GM21737 (cell line): Measurements from ENCODE around the gene PBX4.
A peak's percentile ranks its signal among the peaks of the same experiment; 100 is the strongest.
"Not testable (repeated sequence)": the region's sequence is repeated elsewhere in the genome, so short reads cannot be mapped to it uniquely, and the experiment has no call there.

Experiments
- ATAC-seq: cut with Tn5 transposase; IDR thresholded peaks from one replicate; pipeline ENCODE4 v1.9.1; 2021; ENCODE audit warnings: mild to moderate bottlenecking, moderate library complexity; ENCODE audit not compliant: unreplicated experiment

Gene PBX4, protein sequence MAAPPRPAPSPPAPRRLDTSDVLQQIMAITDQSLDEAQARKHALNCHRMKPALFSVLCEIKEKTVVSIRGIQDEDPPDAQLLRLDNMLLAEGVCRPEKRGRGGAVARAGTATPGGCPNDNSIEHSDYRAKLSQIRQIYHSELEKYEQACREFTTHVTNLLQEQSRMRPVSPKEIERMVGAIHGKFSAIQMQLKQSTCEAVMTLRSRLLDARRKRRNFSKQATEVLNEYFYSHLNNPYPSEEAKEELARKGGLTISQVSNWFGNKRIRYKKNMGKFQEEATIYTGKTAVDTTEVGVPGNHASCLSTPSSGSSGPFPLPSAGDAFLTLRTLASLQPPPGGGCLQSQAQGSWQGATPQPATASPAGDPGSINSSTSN

DNA sequence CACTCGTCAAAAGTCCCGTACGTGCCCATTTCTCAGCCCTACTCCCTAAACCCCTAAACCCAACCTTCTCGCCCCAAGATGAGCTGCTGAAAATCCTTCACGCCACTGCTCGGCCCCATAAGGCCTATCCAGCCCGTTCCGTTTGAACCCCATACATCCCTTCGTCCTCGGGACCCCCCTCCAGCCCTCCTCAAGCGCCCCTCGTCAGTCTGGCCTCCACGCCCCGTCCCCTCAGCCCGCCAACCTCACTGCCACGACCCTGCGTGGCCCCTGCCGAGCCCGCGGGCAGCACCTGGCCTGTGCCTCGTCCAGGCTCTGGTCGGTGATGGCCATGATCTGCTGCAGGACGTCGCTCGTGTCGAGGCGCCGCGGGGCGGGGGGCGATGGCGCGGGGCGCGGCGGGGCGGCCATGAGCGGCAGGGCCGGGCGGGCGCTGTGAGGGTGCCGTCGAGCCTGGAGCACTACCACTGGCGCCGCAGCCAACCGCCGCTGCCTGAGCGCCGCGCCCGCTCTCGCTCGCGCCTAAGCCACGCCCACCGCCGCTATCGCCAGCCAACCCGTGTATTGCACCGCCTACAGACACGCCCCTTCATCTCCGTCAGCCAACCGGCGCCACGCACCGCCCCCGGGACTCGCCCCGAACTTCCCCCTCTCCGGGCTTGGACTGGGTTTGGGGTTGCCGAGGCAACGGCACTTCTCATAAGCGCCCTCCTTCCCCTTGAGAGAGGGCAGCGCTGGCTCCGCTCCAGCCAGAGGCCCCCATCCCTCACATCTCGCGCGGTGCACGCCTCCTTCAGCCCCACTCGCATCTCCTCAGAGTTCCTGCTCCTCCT lies at the start of gene PBX4:
Gene PBX4 (minus strand): TSS at position 469 of the 833 bp plus-strand sequence. CDS start 58 bp downstream, at position 411.
- ATAC-seq, result peak; percentile 89

DNA sequence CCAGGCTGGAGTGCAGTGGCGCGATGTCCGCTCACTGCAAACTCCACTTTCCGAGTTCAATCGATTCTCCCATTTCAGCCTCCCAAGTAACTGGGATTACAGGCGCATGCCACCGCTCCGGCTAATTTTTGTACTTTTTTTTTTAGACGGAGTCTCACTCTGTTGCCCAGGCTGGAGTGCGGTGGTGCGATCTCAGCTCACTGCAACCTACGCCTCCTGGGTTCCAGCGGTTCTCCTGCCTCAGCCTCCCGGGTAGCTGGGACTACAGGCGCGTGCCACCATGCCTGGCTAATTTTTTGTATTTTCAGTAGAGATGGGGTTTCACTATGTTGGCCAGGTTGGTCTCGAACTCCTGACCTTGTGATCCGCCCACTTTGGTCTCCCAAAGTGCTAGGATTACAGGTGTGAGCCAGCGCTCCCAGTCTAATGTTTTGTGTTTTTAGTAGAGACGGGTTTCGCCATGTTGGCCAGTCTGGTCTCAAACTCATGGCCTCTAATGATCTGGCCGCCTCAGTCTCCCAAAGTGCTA lies 47.0 kb upstream of the PBX4 start:
- not testable (repeated sequence) for ATAC-seq

DNA sequence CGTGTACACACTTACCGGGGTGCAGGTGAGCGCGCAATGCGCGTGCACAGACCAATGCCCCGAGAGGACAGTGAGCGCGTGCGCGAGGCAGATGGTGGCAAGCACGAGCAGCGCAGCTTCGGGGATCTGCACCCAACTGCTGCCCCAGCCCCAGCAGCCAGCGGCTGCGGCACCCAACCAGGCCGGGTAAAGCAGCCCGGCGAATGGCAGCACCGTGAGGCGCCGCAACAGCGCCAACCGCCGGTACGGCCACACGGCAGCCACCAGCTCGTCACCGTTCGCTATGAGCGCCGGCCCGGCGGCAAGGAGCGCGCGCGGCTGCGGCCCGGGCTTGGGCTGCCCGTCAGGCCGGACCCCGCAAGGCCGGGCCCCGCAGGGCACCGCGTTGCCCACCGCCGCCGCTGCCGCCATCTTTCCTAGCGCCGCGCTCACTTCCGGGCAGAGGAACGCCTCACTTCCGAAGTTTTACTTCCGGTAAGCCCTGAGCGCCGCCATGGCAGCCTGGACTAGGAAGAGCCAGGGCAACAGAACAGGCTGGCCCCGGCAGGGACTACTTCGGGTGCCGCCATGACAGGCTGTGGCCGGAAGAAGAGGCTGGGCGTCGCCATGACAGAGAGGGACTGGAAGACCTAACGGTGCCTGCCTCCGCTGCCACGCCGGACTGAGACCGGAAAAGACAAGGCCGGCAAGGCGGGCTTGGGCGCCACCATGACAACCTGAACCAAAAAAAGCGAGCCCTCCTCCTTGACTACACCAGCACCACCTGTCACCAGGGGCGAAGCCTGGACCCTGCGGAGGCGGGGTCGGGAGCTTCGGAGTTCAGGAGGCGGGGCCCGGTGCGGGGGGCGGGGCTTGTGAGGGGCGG lies 45.0 kb upstream of the PBX4 start, which contains the start of gene ATP13A1:
Gene ATP13A1 (minus strand): TSS at position 421 of the 865 bp plus-strand sequence. CDS start 10 bp downstream, at position 411.
- ATAC-seq, result peak; percentile 63

DNA sequence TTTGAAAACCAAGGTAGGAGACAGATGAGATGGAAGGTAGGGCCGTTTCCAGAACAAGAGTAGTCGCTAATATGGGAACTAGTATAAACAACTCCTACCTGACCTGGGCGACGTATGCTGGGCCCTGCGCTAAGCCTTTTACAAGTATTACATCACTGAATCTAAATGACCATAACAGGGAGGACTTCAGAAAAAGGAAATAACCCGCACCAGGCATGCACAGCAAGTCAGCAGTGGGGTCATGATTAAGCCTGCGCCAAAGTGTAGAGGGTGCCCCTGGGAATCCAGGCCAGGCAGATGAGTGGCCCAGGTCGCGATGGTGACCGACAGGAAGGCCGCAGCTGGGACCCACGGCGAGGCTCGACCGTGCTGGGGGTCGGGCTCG lies 44.4 kb upstream of the PBX4 start:
- no peak for ATAC-seq

DNA sequence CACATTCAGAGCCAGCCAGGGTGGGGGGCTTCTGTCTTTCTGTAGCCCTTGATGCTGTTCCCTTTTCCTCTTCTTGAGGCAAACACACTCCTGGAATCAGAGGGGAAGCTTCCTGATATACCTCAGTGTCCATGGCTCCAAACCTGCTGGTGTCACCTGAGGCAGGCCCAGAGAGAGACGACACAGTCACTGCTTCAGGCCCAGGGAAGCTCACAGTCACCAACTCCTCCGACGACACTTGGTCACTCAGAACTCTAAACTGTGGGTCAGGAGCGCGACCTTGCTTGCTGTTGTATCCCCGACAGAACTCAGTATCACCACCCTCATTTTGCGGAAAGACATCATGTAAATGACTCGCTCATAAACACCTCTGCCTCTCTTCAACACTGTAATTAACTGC lies 43.9 kb upstream of the PBX4 start:
- no peak for ATAC-seq

DNA sequence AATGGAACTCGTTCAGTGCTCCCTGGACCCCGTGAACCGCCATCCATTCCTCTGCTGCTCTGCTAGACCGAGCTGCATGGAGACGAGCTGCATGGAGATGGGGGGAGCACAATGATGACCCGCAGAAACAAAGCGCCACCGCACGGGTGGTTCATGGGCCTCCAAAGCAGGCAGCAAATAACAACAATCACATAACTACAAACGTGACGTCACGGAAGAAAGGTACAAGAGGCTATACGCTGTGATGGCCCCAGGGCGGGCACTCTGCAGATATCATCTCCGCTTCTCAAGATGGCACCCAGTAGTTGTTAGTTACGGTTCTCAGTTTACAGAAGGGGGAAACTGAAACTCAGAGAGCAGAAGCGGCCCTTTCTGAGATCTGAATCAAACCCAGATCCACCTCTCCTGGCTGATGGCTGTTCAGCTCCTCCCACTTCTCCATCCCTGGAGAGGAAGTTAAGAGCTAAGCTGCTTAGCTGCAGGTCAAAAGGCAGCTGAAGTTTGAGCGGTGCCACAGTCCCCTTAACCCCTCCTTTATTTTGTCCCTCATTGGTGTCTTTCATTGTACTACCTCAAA lies 43.3 kb upstream of the PBX4 start:
- ATAC-seq, result peak; percentile 34

DNA sequence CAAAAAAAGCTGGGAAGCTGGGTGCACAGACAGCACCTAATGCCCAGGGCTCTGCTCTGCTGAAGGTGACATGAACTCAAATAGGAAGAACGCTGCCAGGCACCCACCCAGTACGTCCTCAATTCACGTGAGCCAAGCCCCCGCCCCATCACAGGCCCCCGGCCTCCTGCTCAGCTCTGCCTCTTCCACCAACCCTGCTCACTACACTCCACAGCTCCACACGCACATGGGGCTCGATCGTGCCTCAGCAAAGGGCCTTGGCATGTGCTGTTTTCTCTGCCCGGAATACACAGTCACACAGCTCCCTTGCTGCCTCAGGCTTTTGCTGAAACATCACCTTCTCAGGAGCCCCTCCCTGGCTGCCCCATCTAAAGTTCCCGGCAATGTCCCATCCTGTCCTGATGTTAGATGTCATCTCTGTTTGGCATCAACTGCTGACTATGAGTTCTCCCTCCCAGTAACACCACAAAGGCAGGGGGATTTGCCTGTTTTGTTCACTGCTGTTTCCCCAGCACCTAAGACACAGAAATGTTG lies 42.7 kb upstream of the PBX4 start:
- no peak for ATAC-seq

DNA sequence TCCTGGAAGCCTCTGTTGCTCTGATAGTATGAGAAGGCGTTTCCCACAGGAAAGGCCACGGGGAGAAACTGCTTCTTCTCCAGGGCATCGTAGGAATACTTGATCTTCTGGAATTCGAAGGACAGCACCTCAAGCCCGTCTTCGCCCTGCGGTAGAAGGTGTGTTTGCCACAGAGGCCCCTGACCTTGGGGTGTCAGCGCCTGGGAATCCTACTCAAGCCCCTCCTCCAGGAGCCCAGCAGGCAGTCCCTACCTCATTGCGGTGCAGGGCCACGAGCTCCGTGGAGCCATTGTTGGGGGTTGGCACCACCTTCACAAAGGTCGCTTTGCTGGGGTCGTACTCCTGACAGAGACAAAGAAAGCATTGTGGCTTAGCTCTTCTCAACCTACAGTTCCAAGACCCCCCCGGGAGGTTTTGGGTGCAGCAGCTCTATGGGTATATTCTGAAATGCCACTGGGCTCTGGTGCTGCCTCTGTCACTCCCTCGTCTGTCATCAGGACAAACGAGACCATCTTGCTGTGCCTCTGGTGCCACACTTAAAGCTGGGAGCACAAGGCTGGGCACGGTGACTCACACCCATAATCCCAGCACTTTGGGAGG lies 41.3 kb upstream of the PBX4 start:
- ATAC-seq, result no peak

DNA sequence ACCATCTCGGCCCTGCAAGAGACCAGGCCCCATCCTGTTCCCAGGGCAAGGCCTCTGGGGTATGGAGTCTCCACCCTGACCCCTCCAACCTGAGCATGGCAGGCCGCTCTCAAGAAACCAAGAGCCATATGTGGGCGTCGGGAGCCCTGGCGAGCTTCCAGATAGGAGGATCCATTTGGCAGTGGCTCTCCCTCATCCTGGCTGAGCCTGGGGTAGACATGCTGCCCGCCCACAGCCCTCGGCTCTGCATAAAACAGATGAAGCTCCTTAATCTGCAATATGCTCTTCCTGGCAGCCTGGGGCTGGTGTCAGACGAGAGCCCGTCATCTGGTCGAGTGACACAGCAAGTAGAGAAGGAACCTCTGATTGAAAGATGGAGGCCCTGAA lies 38.9 kb upstream of the PBX4 start:
- no peak for ATAC-seq

DNA sequence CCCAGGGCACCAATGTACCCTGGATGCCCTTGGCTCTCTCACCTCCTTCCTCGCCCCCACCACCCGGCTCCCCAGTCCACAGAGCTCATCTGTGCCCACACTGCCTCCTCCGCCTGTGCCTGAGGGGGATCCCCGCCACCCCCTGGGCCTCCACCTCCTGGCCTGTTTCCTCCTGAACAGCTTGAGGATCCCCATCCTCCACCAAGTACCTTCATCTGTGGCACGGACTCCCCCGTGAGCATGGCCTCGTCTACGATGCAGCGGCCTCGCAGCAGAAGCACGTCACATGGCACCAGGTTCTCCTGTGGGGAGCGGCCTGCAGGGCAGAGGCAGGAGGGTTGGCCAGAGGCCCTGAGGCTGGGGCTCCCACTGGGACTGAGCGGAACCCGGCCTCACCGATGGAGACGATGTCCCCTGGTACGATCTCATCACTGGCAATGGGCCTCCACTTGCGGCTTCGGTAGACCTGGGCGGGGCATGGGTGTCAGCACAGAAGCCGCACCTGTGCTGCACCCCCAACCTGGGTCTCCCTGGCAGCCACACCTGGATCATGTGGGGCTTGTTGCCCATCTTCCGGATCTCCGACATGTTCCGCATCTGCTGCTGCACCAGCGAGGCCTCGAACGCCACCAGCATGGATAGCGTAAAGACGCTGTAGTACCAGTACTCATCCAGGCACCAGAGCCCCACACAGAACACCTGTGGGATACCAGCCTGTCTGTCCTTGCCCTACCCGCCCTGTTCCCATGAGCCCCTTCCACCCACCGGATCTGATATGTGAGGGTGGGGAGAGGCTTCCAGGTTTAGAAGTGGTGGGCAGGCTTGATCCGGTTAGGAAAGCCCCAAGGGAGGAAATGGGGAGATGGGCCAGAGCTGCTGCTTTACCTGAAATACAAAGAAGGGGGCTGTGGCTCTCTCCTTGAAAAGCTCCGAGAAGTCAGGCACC lies 38.2 kb upstream of the PBX4 start:
- no peak for ATAC-seq

DNA sequence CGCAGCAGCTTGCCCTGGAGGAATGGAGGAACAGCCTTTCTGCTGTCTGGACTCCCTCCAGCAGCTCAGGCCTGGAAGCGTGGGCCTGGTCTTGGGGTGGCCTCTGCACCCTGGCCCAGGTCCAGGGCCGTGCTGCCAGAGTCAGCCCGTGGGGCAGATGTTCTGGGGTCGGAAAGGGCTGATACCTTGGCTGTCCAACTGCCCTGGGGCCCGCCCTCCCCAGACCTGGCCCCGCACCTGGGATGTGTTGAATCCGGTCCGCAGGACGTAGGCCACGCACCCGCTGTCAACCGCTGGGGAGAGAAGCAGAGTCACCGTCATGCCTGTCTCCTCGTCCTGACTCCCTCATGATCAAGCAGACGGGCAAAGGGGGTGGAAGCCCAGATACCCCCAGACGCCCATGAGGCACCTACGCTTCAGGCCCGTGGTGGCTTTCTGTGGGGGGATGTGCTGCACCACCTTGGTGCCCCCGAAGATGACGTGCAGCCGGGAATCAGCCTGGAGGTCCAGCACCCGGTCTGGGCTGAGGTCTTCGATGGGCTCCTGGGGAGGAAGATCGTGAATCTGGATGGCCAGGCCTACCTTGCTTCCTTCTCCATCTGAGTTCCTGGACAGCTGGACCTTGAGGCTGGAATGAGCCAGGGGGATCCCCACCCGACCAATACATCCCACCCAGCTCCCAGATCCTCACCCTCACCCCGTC lies 37.3 kb upstream of the PBX4 start:
- no peak for ATAC-seq

DNA sequence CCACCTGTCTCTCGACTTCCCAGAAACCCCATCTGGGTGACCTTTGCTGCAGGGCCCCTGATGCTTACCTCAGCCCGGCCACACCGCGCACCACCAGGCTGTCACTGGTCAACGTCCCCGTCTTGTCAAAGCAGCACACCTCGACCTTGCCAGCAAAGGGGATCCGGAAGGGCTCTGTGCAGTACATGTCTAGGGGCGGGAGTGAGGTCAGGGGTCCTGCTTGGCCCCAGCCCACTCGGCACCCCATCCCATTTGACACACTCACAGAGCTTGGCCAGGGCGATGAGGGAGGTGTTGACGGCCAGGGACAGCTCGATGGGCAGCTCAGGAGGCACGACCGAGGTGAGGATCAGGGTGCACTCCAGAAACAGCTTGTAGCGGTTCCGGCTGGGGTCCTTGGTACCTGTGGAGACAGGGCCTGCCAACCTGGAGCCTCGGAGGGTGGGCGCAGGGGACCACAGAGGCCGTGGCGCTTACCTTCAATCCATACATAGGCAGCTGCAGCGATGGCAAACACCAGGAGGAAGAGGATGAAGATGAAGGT lies 36.6 kb upstream of the PBX4 start:
- ATAC-seq, result no peak

DNA sequence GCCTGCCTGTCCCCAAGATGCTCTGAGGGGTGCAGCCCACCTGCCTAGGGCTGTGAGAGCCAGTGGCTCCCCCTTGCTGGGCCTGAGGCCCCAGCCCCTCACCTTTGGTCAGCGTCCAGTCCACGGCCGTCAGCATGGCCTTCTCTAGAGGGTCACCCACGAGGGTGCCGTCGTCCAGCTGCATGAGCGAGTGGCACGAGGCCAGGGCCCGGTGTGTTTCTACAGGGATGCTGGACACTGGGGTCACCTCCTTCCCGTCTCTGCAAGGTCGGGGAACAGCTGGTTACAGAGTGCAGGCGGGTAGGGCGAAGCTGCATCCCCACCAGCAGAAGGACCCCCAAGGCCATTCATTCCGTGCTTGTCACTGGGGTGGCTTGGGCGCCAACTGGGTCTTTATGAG lies 36.0 kb upstream of the PBX4 start:
- ATAC-seq, result no peak

DNA sequence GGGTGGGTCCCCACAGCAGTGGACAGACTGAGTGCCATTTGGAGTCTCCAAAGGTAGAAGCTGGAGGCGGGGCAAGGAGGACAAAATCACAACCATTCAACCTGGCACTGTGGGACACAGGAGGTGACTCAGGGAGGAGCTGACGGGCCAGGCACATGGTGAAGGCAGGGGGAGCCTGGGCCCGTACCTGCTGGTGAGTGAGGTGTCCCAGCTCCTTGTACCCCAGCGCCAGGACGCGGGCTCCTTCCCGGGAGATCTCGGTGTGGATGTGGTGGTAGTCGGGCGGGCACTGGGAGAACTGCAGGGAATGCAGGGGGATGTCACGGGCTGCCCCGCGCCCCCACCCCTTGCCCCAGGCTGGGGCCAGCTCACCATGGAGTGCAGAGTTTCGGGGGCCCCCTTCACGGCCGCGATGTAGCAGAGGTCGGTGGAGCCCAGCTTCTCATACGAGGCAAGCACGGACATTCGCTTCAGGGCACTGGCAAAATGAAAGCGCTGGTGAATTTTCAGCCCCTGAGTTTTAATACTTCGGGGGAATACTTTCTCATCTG lies 35.2 kb upstream of the PBX4 start:
- no peak for ATAC-seq

DNA sequence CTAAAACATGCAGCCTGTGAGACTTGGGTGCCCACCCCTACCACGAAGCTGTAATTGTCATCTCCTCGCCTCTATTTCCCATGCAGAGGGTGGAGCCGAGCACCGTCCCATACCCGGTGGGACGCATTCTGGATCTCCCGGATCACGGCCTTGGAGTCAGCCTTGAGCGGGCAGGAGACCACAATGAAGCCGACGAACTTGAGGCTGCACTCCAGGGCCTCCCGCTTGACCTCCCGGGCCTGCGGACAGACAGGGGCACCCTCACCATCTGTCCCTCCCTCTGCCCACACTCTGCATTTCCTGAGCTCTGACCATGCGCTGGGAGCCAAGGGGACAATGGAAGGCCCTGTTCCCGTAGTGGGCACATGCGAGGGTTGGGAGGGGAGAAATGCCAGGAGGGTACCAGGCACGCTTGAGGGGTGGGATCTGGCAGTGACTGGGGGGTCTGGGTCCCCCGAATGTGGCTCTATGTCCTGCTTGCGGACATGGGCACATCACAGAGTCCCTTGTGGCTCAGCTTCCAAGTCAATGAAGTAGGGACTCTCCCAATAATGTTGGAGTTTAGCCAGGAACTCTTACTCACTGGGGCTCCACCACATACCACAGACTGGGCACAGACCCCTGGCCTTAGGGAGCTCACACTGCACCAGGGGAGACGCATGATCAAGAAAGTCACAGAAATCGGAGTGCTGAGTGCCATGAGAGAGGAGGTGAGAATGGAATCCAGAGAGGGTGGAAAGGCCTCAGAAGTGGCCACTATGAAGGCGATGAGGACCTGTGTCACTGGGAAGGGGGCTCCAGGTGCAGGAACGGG lies 34.2 kb upstream of the PBX4 start:
- ATAC-seq, result no peak

DNA sequence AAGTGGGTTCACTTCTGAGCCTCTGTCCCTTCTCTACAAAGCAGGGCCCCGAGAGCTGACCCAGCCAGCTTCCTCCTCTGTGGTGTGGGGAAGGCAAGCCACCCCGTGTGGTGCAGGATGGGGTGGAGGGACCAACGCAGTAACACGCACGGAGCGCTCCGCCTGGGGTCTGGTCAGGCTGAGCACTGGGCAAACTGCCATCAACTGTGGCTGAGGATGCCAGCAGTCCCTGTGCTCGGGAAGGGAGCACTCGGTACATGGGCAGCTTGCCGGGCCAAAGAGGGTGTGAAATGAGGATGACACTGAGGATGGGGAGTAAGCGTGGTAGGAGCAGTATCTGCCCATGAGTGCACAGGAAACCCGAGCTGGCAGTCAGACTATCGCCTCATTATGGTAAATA lies 32.6 kb upstream of the PBX4 start:
- ATAC-seq, result no peak

DNA sequence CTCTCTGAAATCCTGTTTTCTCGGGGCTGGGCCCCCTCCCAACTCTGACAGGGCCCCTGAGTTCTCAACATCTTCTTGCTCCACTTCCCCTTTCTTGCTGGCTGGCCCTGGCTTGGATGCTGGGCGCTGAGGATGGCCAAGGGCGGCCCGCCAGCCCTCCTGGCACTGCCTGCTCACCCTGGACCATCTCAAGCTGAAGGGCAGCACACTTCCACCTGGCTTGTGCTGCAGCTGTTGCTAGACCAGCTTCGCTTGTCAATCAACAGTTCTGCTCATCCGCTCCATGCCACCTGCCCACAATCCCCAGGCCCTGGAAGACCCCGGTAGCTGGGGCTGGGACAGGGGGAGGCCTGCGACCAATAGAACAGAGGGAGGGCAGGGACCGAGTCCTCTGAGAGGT lies 31.8 kb upstream of the PBX4 start:
- no peak for ATAC-seq
